K562 (cell line): Measurements from ENCODE around the gene LHPP. TPM values are rescaled to one million over a fixed set of nuclear protein-coding genes. Genes with fewer than 3 reads are reported as not detected.

Experiments used
- ATAC-seq: fragments of 200-7000 bp; cut with Tn5 transposase; 3 replicates; pipeline ENCODE4 v1.9.1; 2020; ENCODE audit warnings: moderate library complexity
- BruUV-seq: library from RNA; stranded (reverse); fragments of 400-500 nt; replicated peaks from 2 replicates; lab custom pipeline; 2021; lab: Mats Ljungman, UMichigan
- CTCF ChIA-PET: fragments of 300-600 bp; formaldehyde crosslinking; extraction: SDS; loops from one replicate; lab custom pipeline; 2021; ENCODE audit warnings: low intra/inter-chr PET ratio; lab: Yijun Ruan, JAX
- POLR2A ChIA-PET: fragments of 300-600, 350-650 bp; sonication (Branson Sonifier 250); formaldehyde crosslinking; extraction: SDS; loops from one replicate; lab custom pipeline; 2021; ENCODE audit warnings: antibody characterized with exemption, inconsistent platforms; lab: Yijun Ruan, JAX
- DNase-seq, 4 experiments: peaks; one replicate each; pipeline versions ENCODE4 v3.0.0 to v3.0.0-alpha.2; 2011 to 2018; ENCODE audit warnings: low spot score in 3 of 4, mixed read lengths in 3 of 4; ENCODE audit errors: extremely low read depth in 1 of 4
- FAIRE-seq: peaks from 2 replicates; lab custom pipeline; 2011; peaks lifted over from hg19 to GRCh38; lab: Jason Lieb, UNC
- H2AFZ ChIP-seq: 2 replicates; pipeline ENCODE4 v1.6.0; 2011; ENCODE audit warnings: low read depth, low read length, control low read depth, inconsistent platforms
- H3K27ac ChIP-seq: fragments of 200-600 bp; 3 replicates; pipeline ENCODE4 v1.8.0; 2011; ENCODE audit warnings: low read depth, mild to moderate bottlenecking, control low read depth, inconsistent platforms, low read length, moderate library complexity, mixed read lengths; ENCODE audit errors: extremely low read depth
- H3K27me3 ChIP-seq, 2 experiments: fragments of 300-600 bp in 1 of 2; 2 replicates in 1 of 2; 3 replicates in 1 of 2; pipeline versions ENCODE4 v1.6.0 to v1.8.0; 2011; ENCODE audit warnings: inconsistent platforms in 2 of 2, low read length in 2 of 2, mild to moderate bottlenecking in 1 of 2, mixed read lengths in 1 of 2, moderate library complexity in 1 of 2; ENCODE audit not compliant: control insufficient read depth in 2 of 2, insufficient read depth in 2 of 2
- H3K36me3 ChIP-seq: fragments of 300-600 bp; 3 replicates; pipeline ENCODE4 v1.8.0; 2011; ENCODE audit warnings: mild to moderate bottlenecking, low read length, inconsistent platforms; ENCODE audit not compliant: control insufficient read depth, insufficient read depth
- H3K4me1 ChIP-seq, 2 experiments: fragments of 200-600 bp in 1 of 2; replicated peaks in 1 of 2; 2 replicates in 1 of 2; 3 replicates in 1 of 2; pipeline versions ENCODE4 v1.5.1 to v1.8.0; 2011; ENCODE audit warnings: inconsistent platforms in 2 of 2, low read length in 2 of 2, mild to moderate bottlenecking in 1 of 2, mixed read lengths in 1 of 2, moderate library complexity in 1 of 2; ENCODE audit not compliant: control insufficient read depth in 2 of 2, insufficient read depth in 2 of 2
- H3K4me2 ChIP-seq: 2 replicates; pipeline ENCODE4 v1.6.1; 2011; ENCODE audit warnings: low read length, control low read depth, inconsistent platforms, mixed read lengths; ENCODE audit not compliant: insufficient read depth
- H3K4me3 ChIP-seq: fragments of 200-600 bp; sonication (generic), shearing (Covaris generic); 2 replicates; pipeline ENCODE4 v1.5.1; 2016; ENCODE audit warnings: control low read depth, inconsistent platforms
- H3K79me2 ChIP-seq: fragments of 200-600 bp; 3 replicates; pipeline ENCODE4 v1.8.0; 2011; ENCODE audit warnings: low read length, inconsistent platforms; ENCODE audit not compliant: control insufficient read depth, insufficient read depth
- H3K9ac ChIP-seq, 2 experiments: 2 replicates each; pipeline versions ENCODE4 v1.6.0 to v1.6.1; 2011; ENCODE audit warnings: low read depth in 2 of 2, low read length in 2 of 2, control low read depth in 1 of 2, inconsistent platforms in 1 of 2, mild to moderate bottlenecking in 1 of 2, mixed read lengths in 1 of 2; ENCODE audit not compliant: insufficient read depth in 1 of 2
- H3K9me1 ChIP-seq: one replicate; pipeline ENCODE4 v1.6.0; 2011; ENCODE audit warnings: inconsistent platforms, mild to moderate bottlenecking, low read length, moderate library complexity; ENCODE audit not compliant: control insufficient read depth, insufficient read depth
- H3K9me3 ChIP-seq: replicated peaks from 2 replicates; pipeline ENCODE4 v1.5.1; 2011; ENCODE audit warnings: low read depth, low read length, inconsistent platforms; ENCODE audit not compliant: control insufficient read depth, insufficient read depth
- H4K20me1 ChIP-seq: replicated peaks from 2 replicates; pipeline ENCODE4 v1.6.1; 2011; ENCODE audit warnings: low read length, inconsistent platforms, mixed read lengths; ENCODE audit not compliant: control insufficient read depth, insufficient read depth
- BACH1 ChIP-seq: fragments of 200-800 bp; sonication (Bioruptor generic); IDR thresholded peaks from 2 replicates; pipeline ENCODE4 v1.6.1; 2016; ENCODE audit warnings: missing genetic modification characterization, missing compliant biosample characterization
- HDAC8 ChIP-seq: fragments of 450-650 bp; IDR thresholded peaks from 2 replicates; pipeline ENCODE4 v1.6.1; 2016; ENCODE audit warnings: mild to moderate bottlenecking, missing genetic modification characterization, moderate library complexity, missing compliant biosample characterization
- HSF4 ChIP-seq: fragments of 250-450 bp; sonication (Bioruptor Pico); IDR thresholded peaks from 2 replicates; pipeline ENCODE4 v2.1.2; 2022; ENCODE audit warnings: mild to moderate bottlenecking, moderate library complexity, borderline replicate concordance
- KDM4B ChIP-seq, 2 experiments: fragments of 450-650 bp in 1 of 2; sonication (generic) in 1 of 2; IDR thresholded peaks; 2 replicates each; pipeline ENCODE4 v1.6.1; 2016 to 2017; ENCODE audit warnings: borderline replicate concordance in 2 of 2, antibody characterized with exemption in 1 of 2, low read depth in 1 of 2, mild to moderate bottlenecking in 1 of 2
- MCM7 ChIP-seq, 2 experiments: fragments of 450-650 bp; IDR thresholded peaks; 2 replicates each; pipeline ENCODE4 v1.6.1; 2016 to 2018
- MTF1 ChIP-seq: fragments of 250-450 bp; sonication (Bioruptor Pico); IDR thresholded peaks from 2 replicates; pipeline ENCODE4 v1.9.0; 2021; ENCODE audit warnings: moderate library complexity, mild to moderate bottlenecking, inconsistent platforms, borderline replicate concordance
- NUFIP1 ChIP-seq: fragments of 450-650 bp; IDR thresholded peaks from 2 replicates; pipeline ENCODE4 v1.6.1; 2018; ENCODE audit not compliant: partially characterized antibody
- PATZ1 ChIP-seq: fragments of 250-450 bp; sonication (Bioruptor Pico); IDR thresholded peaks from 2 replicates; pipeline ENCODE4 v1.5.0; 2020; ENCODE audit warnings: mild to moderate bottlenecking, borderline replicate concordance
- SIN3A ChIP-seq, 2 experiments: fragments of 150-350 bp in 1 of 2; IDR thresholded peaks; 2 replicates each; pipeline ENCODE4 v1.6.1; 2011 to 2016; ENCODE audit warnings: borderline replicate concordance in 2 of 2, low read depth in 2 of 2, low read length in 2 of 2, mild to moderate bottlenecking in 2 of 2, moderate library complexity in 2 of 2; ENCODE audit not compliant: control insufficient read depth in 1 of 2
- SPI1 ChIP-seq: IDR thresholded peaks from 2 replicates; pipeline ENCODE4 v1.6.1; 2011; ENCODE audit warnings: low read depth, low read length, control low read depth, borderline replicate concordance
- SREBF2 ChIP-seq: sonication (generic); formaldehyde crosslinking; IDR thresholded peaks from 2 replicates; pipeline ENCODE4 v1.4.0; 2020; ENCODE audit warnings: mild to moderate bottlenecking, missing genetic modification reagents
- TEAD4 ChIP-seq, 2 experiments: sonication (generic) in 1 of 2; formaldehyde crosslinking in 1 of 2; IDR thresholded peaks; 2 replicates each; pipeline versions ENCODE4 v1.6.1 to v1.8.0; 2012 to 2022; ENCODE audit warnings: borderline replicate concordance in 1 of 2, inconsistent platforms in 1 of 2, low read length in 1 of 2, mild to moderate bottlenecking in 1 of 2, missing genetic modification reagents in 1 of 2
- XRCC3 ChIP-seq: fragments of 450-650 bp; IDR thresholded peaks from 2 replicates; pipeline ENCODE4 v1.6.1; 2017; ENCODE audit warnings: mild to moderate bottlenecking, moderate library complexity
- ZBED1 ChIP-seq: IDR thresholded peaks from 2 replicates; pipeline ENCODE4 v1.6.1; 2014
- ZKSCAN1 ChIP-seq: fragments of 150-350 bp; IDR thresholded peaks from 2 replicates; pipeline ENCODE4 v1.6.1; 2016; ENCODE audit warnings: low read depth, low read length
- ZNF143 ChIP-seq: sonication (generic); formaldehyde crosslinking; IDR thresholded peaks from 2 replicates; pipeline ENCODE4 v1.9.0; 2022; ENCODE audit warnings: mild to moderate bottlenecking, missing genetic modification reagents
- ZNF384 ChIP-seq: IDR thresholded peaks from 2 replicates; pipeline ENCODE4 v1.6.1; 2012; ENCODE audit warnings: low read depth, low read length, improper control_type of control experiment
- ZNF449 ChIP-seq: fragments of 250-450 bp; sonication (Bioruptor Pico); IDR thresholded peaks from 2 replicates; pipeline ENCODE4 v1.8.0; 2022; ENCODE audit warnings: moderate library complexity, mild to moderate bottlenecking, inconsistent platforms
- WGBS: fragments of 100-300 bp; shearing (Covaris generic); methylation state at CpG from one replicate; pipeline ENCODE4 v1.1.6; 2016; ENCODE audit warnings: low coverage, mixed read lengths; ENCODE audit not compliant: insufficient coverage; ENCODE audit errors: missing lambda C conversion rate; 5-methylcytosine and 5-hydroxymethylcytosine counted together
- in situ Hi-C: fragments of 300-500 bp; cut with MboI; formaldehyde crosslinking; loops from 4 replicates; pipeline ENCODE4 v1.15.0; 2018; ENCODE audit warnings: inconsistent platforms, mixed read lengths
- intact Hi-C: fragments of 100-400 bp; cut with micrococcal nuclease; formaldehyde crosslinking; loops from 2 replicates; pipeline ENCODE4 v1.14.2; 2022
- polyA plus RNA-seq, 8 experiments: library from polyadenylated mRNA; depleted of rRNA in 4 of 8; stranded (reverse) in 5 of 8; unstranded in 3 of 8; fragments of >200 nt; fragmentation: Nextera tagmentation in 2 of 8; fragmentation: Illumina TruSeq in 1 of 8; extraction: Ambion mirVana in 2 of 8; extraction: Trizol in 1 of 8; gene quantifications; 2 replicates each; pipeline versions ENCODE4 v1.2.1 to v1.2.3, GENCODE V29; 2011 to 2014; ENCODE audit warnings: inconsistent platforms in 1 of 8, missing spikeins in 1 of 8
- total RNA-seq, 7 experiments: library from RNA; depleted of rRNA in 6 of 7; stranded (reverse); fragments of >200 nt in 6 of 7; fragmentation: Illumina TruSeq in 2 of 7; extraction: Trizol in 2 of 7; gene quantifications; 2 replicates each; pipeline versions ENCODE4 v1.2.1 to v1.2.3, GENCODE V29; 2011 to 2021; ENCODE audit warnings: low replicate concordance in 1 of 7

LHPP gene
- total and polyA plus RNA-seq, 9 of the 15 experiments (the other 6 are each of a cell fraction or from before 2014, with no cell fraction given) = 0.34 to 7.4 (median 3.0) TPM

DNA sequence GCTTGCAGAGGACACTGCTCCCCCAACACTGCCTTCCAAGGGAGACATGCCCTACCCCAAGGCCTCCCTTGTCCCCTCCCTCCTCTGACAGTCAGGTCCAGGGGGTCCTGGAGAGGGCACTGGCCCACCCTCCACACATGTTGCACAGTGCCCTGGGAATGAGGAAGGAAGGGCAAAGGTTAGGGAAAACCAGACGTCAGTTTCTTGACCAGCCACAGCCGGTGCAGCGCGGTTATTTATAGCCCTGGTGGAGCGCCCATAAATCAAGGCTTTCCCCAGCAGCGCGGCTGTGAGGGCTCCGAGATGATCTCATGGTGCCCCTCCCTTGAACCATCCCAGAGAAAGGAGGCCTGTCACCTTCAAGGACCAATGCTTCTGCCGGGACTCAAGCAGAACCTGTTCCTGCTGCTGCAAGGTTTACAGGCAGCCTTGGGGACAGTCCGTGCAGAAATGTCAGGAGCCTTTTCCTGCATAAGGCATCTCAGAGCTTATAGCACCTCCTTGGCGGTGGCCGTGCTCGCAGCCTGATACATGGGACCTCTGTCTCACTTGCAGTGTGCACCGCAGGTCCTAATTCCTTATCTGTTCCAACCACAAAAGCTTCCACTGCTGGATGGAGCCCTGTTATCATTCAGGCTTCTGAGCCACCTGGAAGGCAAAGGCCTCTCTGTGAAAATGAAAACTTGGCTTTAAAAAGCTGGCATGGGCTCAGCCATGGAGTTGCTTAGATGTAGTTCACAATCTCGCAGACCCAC is 127.3 kb downstream of the LHPP start:
- peak overlapping the region; percentile 56 for H3K4me2 ChIP-seq
- ATAC-seq = peak; percentile 95
- H3K9ac ChIP-seq = peak overlapping the region in 1 of 2 experiments; percentile 19; a peak in 2 of 4 replicates
- TF ChIP-seq SPI1 (no peak), PATZ1 (CRISPR knock-in tag) (no peak), HSF4 (no peak), NUFIP1 (no peak), SIN3A (IDR thresholded peaks at IDR 0.05; ENCODE audit: borderline replicate concordance in 2 of 2, control insufficient read depth in 1 of 2, low read depth in 2 of 2, low read length in 2 of 2) (no peak; a peak in 1 of 4 replicates), HDAC8 (no peak), XRCC3 (no peak), ZNF449 (CRISPR knock-in tag) (no peak), TEAD4 (IDR thresholded peaks at IDR 0.05; ENCODE audit: low read length) (peak; percentile 93), TEAD4 (CRISPR knock-in tag; IDR thresholded peaks at IDR 0.05; ENCODE audit: borderline replicate concordance) (no peak), BACH1 (tag) (no peak), SREBF2 (CRISPR knock-in tag) (no peak), ZNF143 (CRISPR knock-in tag) (no peak), KDM4B (IDR thresholded peaks at IDR 0.05; ENCODE audit: borderline replicate concordance in 2 of 2, low read depth in 1 of 2) (no peak), ZBED1 (no peak), ZKSCAN1 (0 out of 2 replicates have a peak, but pooled peaks have one; percentile 30), ZNF384 (no peak), MCM7 (IDR thresholded peaks at IDR 0.05) (no peak), MTF1 (no peak)

More for the DNA sequence above, 127.3 kb downstream of the LHPP start:
- no peaks in the 10 kb centered on the region for H3K79me2 ChIP-seq
- in situ Hi-C loops (no loop called here), intact Hi-C loops (loop anchor here (1.0 to 2.0 kb wide), 2 partner anchors 82 to 128 kb away; no protein-coding TSS in a partner anchor)
- no TSS peak for BruUV-seq
- H2AFZ ChIP-seq = no peak overlapping the region
- 0% methylated on average over 11 of the region's 15 CpGs for WGBS
- H3K4me1 ChIP-seq = peaks cover 15 to 40% of the 10 kb centered on the region in 2 experiments
- DNase-seq = peak; percentile 73 to 87 (median 78)
- POLR2A ChIA-PET = interaction anchor here (0.5 to 1.4 kb wide), 5 partner anchors 10 to 604 kb away, joined by 3 to 7 read pairs (median 3); no protein-coding TSS in a partner anchor
- peak overlapping the region; percentile 37; the same call in 2 of the 3 replicates for H3K27ac ChIP-seq
- H3K9me1 ChIP-seq = peaks cover 5% of the 10 kb centered on the region
- no peak overlapping the region for H3K4me3 ChIP-seq
- CTCF ChIA-PET = no interaction called here
- H3K9me3 ChIP-seq = no peaks in the 10 kb centered on the region
- peaks cover 10% of the 10 kb centered on the region; the same call in 1 of the 2 replicates for H4K20me1 ChIP-seq
- H3K27me3 ChIP-seq = peaks cover 0 to 13% of the 10 kb centered on the region in 2 experiments; a peak in 3 of 5 replicates
- peak; percentile 97 for FAIRE-seq
- no peaks in the 10 kb centered on the region for H3K36me3 ChIP-seq
